ENCODE measurements around the gene LDLRAD3. TPM values are rescaled to one million over a fixed set of nuclear protein-coding genes. Genes with fewer than 3 reads are reported as not detected.
A peak's percentile ranks its signal among the peaks of the same experiment; 100 is the strongest.

The LDLRAD3 gene
- total and polyA plus RNA-seq, 2 experiments from 2014 or later: 6.2 to 9.5 TPM

GRCh38 chr11:35943309-35943708, 553 bp upstream of the LDLRAD3 start:
- Histone ChIP-seq H3K36me3 (no peaks in the 10 kb centered on the region), H3K27ac (no peak overlapping the region), H3K4me3 (peak overlapping the region; percentile 69), H3K27me3 (peaks cover 6% of the 10 kb centered on the region), H3K9me3 (ENCODE audit: low read depth) (no peaks in the 10 kb centered on the region), H3K4me1 (ENCODE audit: low read depth) (no peaks in the 10 kb centered on the region)
- no peak for TF ChIP-seq CTCF (IDR thresholded peaks at IDR 0.05; ENCODE audit: low read depth, low read length)
- no peak for DNase-seq (ENCODE audit: low read depth in 1 of 2, low spot score in 1 of 2)

- Histone ChIP-seq H3K4me3 (peak overlapping the region; percentile 69), H3K27ac (no peak overlapping the region), H3K27me3 (peaks cover 6% of the 10 kb centered on the region), H3K36me3 (no peaks in the 10 kb centered on the region), H3K9me3 (ENCODE audit: low read depth) (no peaks in the 10 kb centered on the region), H3K4me1 (ENCODE audit: low read depth) (no peaks in the 10 kb centered on the region)
- DNase-seq (ENCODE audit: low read depth in 1 of 2, low spot score in 1 of 2): peak; percentile 15 to 27
- TF ChIP-seq CTCF (IDR thresholded peaks at IDR 0.05; ENCODE audit: low read depth, low read length): no peak
Measured at GRCh38 chr11:35944503-35945136, 758 bp downstream of the LDLRAD3 start.

GRCh38 chr11:35945137-35945518, 1.3 kb downstream of the LDLRAD3 start:
- H3K4me3 ChIP-seq: no peak overlapping the region

GRCh38 chr11:35946766-35947165, 2.9 kb downstream of the LDLRAD3 start:
- no peak for DNase-seq (ENCODE audit: low read depth in 1 of 2, low spot score in 1 of 2)
- no peak for TF ChIP-seq CTCF (IDR thresholded peaks at IDR 0.05; ENCODE audit: low read depth, low read length)
- Histone ChIP-seq H3K36me3 (no peaks in the 10 kb centered on the region), H3K9me3 (ENCODE audit: low read depth) (no peaks in the 10 kb centered on the region), H3K27ac (no peak overlapping the region), H3K4me1 (ENCODE audit: low read depth) (no peaks in the 10 kb centered on the region), H3K27me3 (peaks cover 6% of the 10 kb centered on the region), H3K4me3 (no peak overlapping the region)

More at GRCh38 chr11:35945137-35945518, 1.3 kb downstream of the LDLRAD3 start:
- Histone ChIP-seq H3K4me1 (ENCODE audit: low read depth) (no peaks in the 10 kb centered on the region), H3K27ac (no peak overlapping the region), H3K36me3 (no peaks in the 10 kb centered on the region), H3K9me3 (ENCODE audit: low read depth) (no peaks in the 10 kb centered on the region), H3K27me3 (peaks cover 6% of the 10 kb centered on the region)
- DNase-seq (ENCODE audit: low read depth in 1 of 2, low spot score in 1 of 2): no peak
- no peak for TF ChIP-seq CTCF (IDR thresholded peaks at IDR 0.05; ENCODE audit: low read depth, low read length)

- Histone ChIP-seq H3K36me3 (no peaks in the 10 kb centered on the region), H3K4me3 (no peak overlapping the region), H3K9me3 (ENCODE audit: low read depth) (no peaks in the 10 kb centered on the region), H3K4me1 (ENCODE audit: low read depth) (no peaks in the 10 kb centered on the region), H3K27me3 (peaks cover 6% of the 10 kb centered on the region), H3K27ac (no peak overlapping the region)
- no peak for TF ChIP-seq CTCF (IDR thresholded peaks at IDR 0.05; ENCODE audit: low read depth, low read length)
- DNase-seq (ENCODE audit: low read depth in 1 of 2, low spot score in 1 of 2): no peak
Measured at GRCh38 chr11:35947437-35947836, 3.6 kb downstream of the LDLRAD3 start.
